ENCODE results near the gene TJP2.

TJP2 gene

GRCh38 chr9:69215774-69216485 lies 41.9 kb downstream of the TJP2 start:
- H3K27me3 Mint-ChIP-seq (ENCODE audit: low read depth), result no peaks in the 10 kb centered on the region
- H3K27ac Mint-ChIP-seq, result no peak overlapping the region
- peaks cover 7% of the 10 kb centered on the region for H3K36me3 Mint-ChIP-seq (ENCODE audit: low read depth)
- no peaks in the 10 kb centered on the region for H3K9me3 Mint-ChIP-seq
- H3K4me3 Mint-ChIP-seq, result no peak overlapping the region
- no peaks in the 10 kb centered on the region for H3K4me1 Mint-ChIP-seq (ENCODE audit: low read depth)

- H3K9me3 Mint-ChIP-seq, result no peaks in the 10 kb centered on the region
- no peak overlapping the region for H3K4me3 Mint-ChIP-seq
- H3K36me3 Mint-ChIP-seq (ENCODE audit: low read depth), result peaks cover 9% of the 10 kb centered on the region
- H3K4me1 Mint-ChIP-seq (ENCODE audit: low read depth), result no peaks in the 10 kb centered on the region
- H3K27me3 Mint-ChIP-seq (ENCODE audit: low read depth), result no peaks in the 10 kb centered on the region
- H3K27ac Mint-ChIP-seq, result no peak overlapping the region
Observed at GRCh38 chr9:69218166-69218565, 44.1 kb downstream of the TJP2 start.

- no peak overlapping the region for H3K27ac Mint-ChIP-seq
- H3K4me1 Mint-ChIP-seq (ENCODE audit: low read depth), result no peaks in the 10 kb centered on the region
- peaks cover 12% of the 10 kb centered on the region for H3K36me3 Mint-ChIP-seq (ENCODE audit: low read depth)
- H3K9me3 Mint-ChIP-seq, result no peaks in the 10 kb centered on the region
- no peak overlapping the region for H3K4me3 Mint-ChIP-seq
- H3K27me3 Mint-ChIP-seq (ENCODE audit: low read depth), result no peaks in the 10 kb centered on the region
Observed at GRCh38 chr9:69221036-69221435, 47.0 kb downstream of the TJP2 start.

- Mint-ChIP-seq H3K4me3 (no peak overlapping the region), H3K27me3 (ENCODE audit: low read depth) (no peaks in the 10 kb centered on the region), H3K9me3 (no peaks in the 10 kb centered on the region), H3K4me1 (ENCODE audit: low read depth) (no peaks in the 10 kb centered on the region), H3K36me3 (ENCODE audit: low read depth) (peaks cover 14% of the 10 kb centered on the region), H3K27ac (no peak overlapping the region)
Observed at GRCh38 chr9:69222970-69223369, 48.9 kb downstream of the TJP2 start.

GRCh38 chr9:69223605-69224004 lies 49.5 kb downstream of the TJP2 start:
- no peak overlapping the region for H3K4me3 Mint-ChIP-seq
- H3K36me3 Mint-ChIP-seq (ENCODE audit: low read depth), result peaks cover 17% of the 10 kb centered on the region
- H3K4me1 Mint-ChIP-seq (ENCODE audit: low read depth), result no peaks in the 10 kb centered on the region
- no peaks in the 10 kb centered on the region for H3K9me3 Mint-ChIP-seq
- H3K27me3 Mint-ChIP-seq (ENCODE audit: low read depth), result no peaks in the 10 kb centered on the region
- no peak overlapping the region for H3K27ac Mint-ChIP-seq

- Mint-ChIP-seq H3K4me1 (ENCODE audit: low read depth) (no peaks in the 10 kb centered on the region), H3K9me3 (no peaks in the 10 kb centered on the region), H3K27me3 (ENCODE audit: low read depth) (no peaks in the 10 kb centered on the region), H3K27ac (no peak overlapping the region), H3K36me3 (ENCODE audit: low read depth) (peaks cover 16% of the 10 kb centered on the region), H3K4me3 (no peak overlapping the region)
Observed at GRCh38 chr9:69229367-69229766, 55.3 kb downstream of the TJP2 start.

- Mint-ChIP-seq H3K4me3 (no peak overlapping the region), H3K4me1 (ENCODE audit: low read depth) (no peaks in the 10 kb centered on the region), H3K36me3 (ENCODE audit: low read depth) (peaks cover 19% of the 10 kb centered on the region), H3K9me3 (no peaks in the 10 kb centered on the region), H3K27me3 (ENCODE audit: low read depth) (no peaks in the 10 kb centered on the region), H3K27ac (no peak overlapping the region)
Observed at GRCh38 chr9:69232135-69232534, 58.1 kb downstream of the TJP2 start.

- Mint-ChIP-seq H3K27me3 (ENCODE audit: low read depth) (no peaks in the 10 kb centered on the region), H3K4me1 (ENCODE audit: low read depth) (no peaks in the 10 kb centered on the region), H3K4me3 (no peak overlapping the region), H3K36me3 (ENCODE audit: low read depth) (peaks cover 20% of the 10 kb centered on the region), H3K27ac (no peak overlapping the region), H3K9me3 (no peaks in the 10 kb centered on the region)
Observed at GRCh38 chr9:69234683-69235082, 60.6 kb downstream of the TJP2 start.

- peaks cover 19% of the 10 kb centered on the region for H3K36me3 Mint-ChIP-seq (ENCODE audit: low read depth)
- H3K4me3 Mint-ChIP-seq, result no peak overlapping the region
- no peaks in the 10 kb centered on the region for H3K9me3 Mint-ChIP-seq
- no peak overlapping the region for H3K27ac Mint-ChIP-seq
- H3K4me1 Mint-ChIP-seq (ENCODE audit: low read depth), result no peaks in the 10 kb centered on the region
- no peaks in the 10 kb centered on the region for H3K27me3 Mint-ChIP-seq (ENCODE audit: low read depth)
Observed at GRCh38 chr9:69236188-69236587, 62.1 kb downstream of the TJP2 start.

- no peaks in the 10 kb centered on the region for H3K9me3 Mint-ChIP-seq
- H3K27me3 Mint-ChIP-seq (ENCODE audit: low read depth), result no peaks in the 10 kb centered on the region
- no peaks in the 10 kb centered on the region for H3K4me1 Mint-ChIP-seq (ENCODE audit: low read depth)
- H3K4me3 Mint-ChIP-seq, result no peak overlapping the region
- H3K36me3 Mint-ChIP-seq (ENCODE audit: low read depth), result peaks cover 19% of the 10 kb centered on the region
- H3K27ac Mint-ChIP-seq, result no peak overlapping the region
Observed at GRCh38 chr9:69237702-69238295, 63.7 kb downstream of the TJP2 start.

- Mint-ChIP-seq H3K27ac (no peak overlapping the region), H3K27me3 (ENCODE audit: low read depth) (no peaks in the 10 kb centered on the region)
Observed at GRCh38 chr9:69243116-69243515, 69.0 kb downstream of the TJP2 start.

GRCh38 chr9:69246629-69247028 lies 72.6 kb downstream of the TJP2 start:
- H3K36me3 Mint-ChIP-seq (ENCODE audit: low read depth), result peaks cover 10% of the 10 kb centered on the region
- H3K4me3 Mint-ChIP-seq, result no peak overlapping the region
- no peaks in the 10 kb centered on the region for H3K4me1 Mint-ChIP-seq (ENCODE audit: low read depth)
- H3K27ac Mint-ChIP-seq, result no peak overlapping the region
- no peaks in the 10 kb centered on the region for H3K27me3 Mint-ChIP-seq (ENCODE audit: low read depth)
- no peaks in the 10 kb centered on the region for H3K9me3 Mint-ChIP-seq

More at GRCh38 chr9:69243116-69243515, 69.0 kb downstream of the TJP2 start:
- Mint-ChIP-seq H3K9me3 (no peaks in the 10 kb centered on the region), H3K36me3 (ENCODE audit: low read depth) (peaks cover 16% of the 10 kb centered on the region), H3K4me3 (no peak overlapping the region), H3K4me1 (ENCODE audit: low read depth) (no peaks in the 10 kb centered on the region)

- Mint-ChIP-seq H3K9me3 (no peaks in the 10 kb centered on the region), H3K27me3 (ENCODE audit: low read depth) (no peaks in the 10 kb centered on the region), H3K27ac (no peak overlapping the region), H3K36me3 (ENCODE audit: low read depth) (peaks cover 10% of the 10 kb centered on the region), H3K4me1 (ENCODE audit: low read depth) (no peaks in the 10 kb centered on the region), H3K4me3 (no peak overlapping the region)
Observed at GRCh38 chr9:69248005-69248404, 73.9 kb downstream of the TJP2 start.

GRCh38 chr9:69249337-69249736 lies 75.3 kb downstream of the TJP2 start:
- no peaks in the 10 kb centered on the region for H3K27me3 Mint-ChIP-seq (ENCODE audit: low read depth)
- no peaks in the 10 kb centered on the region for H3K4me1 Mint-ChIP-seq (ENCODE audit: low read depth)
- H3K27ac Mint-ChIP-seq, result no peak overlapping the region
- H3K36me3 Mint-ChIP-seq (ENCODE audit: low read depth), result peaks cover 10% of the 10 kb centered on the region
- H3K9me3 Mint-ChIP-seq, result no peaks in the 10 kb centered on the region
- H3K4me3 Mint-ChIP-seq, result no peak overlapping the region

- Mint-ChIP-seq H3K36me3 (ENCODE audit: low read depth) (peaks cover 10% of the 10 kb centered on the region), H3K4me1 (ENCODE audit: low read depth) (no peaks in the 10 kb centered on the region), H3K4me3 (no peak overlapping the region), H3K27ac (no peak overlapping the region), H3K27me3 (ENCODE audit: low read depth) (no peaks in the 10 kb centered on the region), H3K9me3 (no peaks in the 10 kb centered on the region)
Observed at GRCh38 chr9:69250681-69251080, 76.6 kb downstream of the TJP2 start.

Measured in T-helper 1 cell treated with Interleukin-12 subunit alpha and Interleukin-12 subunit beta and Interleukin-4 antibody, amounts not matched to agents 30 μg/mL and 1 μg/mL, for 36 hours (primary cell).